NCI-H82 treated with DMSO at 0.1 percent for 48 hours (cell line): ENCODE measurements around the gene RSRC2.

Experiments used
- DNase-seq: peaks from one replicate; lab custom pipeline; 2025; ENCODE audit not compliant: unreplicated experiment; lab: John Stamatoyannopoulos, UW

The RSRC2 gene

DNA sequence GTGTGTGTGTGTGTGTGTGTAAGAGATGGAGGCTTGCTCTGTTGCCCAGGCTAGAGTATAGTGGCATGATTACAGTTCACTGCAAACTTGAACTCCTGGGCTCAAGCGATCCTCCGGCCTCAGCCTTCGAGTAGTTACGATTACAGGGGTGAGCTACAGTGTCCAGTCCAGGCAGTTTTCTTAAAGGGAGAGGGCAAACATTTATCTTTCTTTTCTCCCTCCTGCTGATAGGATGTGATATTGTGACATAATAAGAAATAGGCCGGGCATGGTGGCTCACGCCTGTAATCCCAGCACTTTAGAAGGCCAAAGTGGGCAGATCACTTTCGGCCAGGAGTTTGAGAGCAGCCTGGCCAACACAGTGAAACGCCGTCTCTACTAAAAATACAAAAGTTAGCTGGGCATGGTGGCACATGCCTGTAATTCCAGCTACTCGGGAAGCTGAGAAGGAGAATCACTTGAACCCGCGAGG, 72.5 kb downstream of the RSRC2 start:
- DNase-seq = no peak
